ENCODE measurements around the gene NARS2.
"Not testable (repeated sequence)": the region's sequence is repeated elsewhere in the genome, so short reads cannot be mapped to it uniquely, and the experiment has no call there.

NARS2 gene

GRCh38 chr11:78472382-78472781 lies 102.3 kb downstream of the NARS2 start:
- no peak for DNase-seq

- no peak for DNase-seq
These were observed 103.7 kb downstream of the NARS2 start for GRCh38 chr11:78470861-78471442.

GRCh38 chr11:78469896-78470295 lies 104.8 kb downstream of the NARS2 start:
- no peak for DNase-seq

- DNase-seq: no peak
These were observed 106.7 kb downstream of the NARS2 start for GRCh38 chr11:78467931-78468330.

GRCh38 chr11:78467370-78467769 lies 107.3 kb downstream of the NARS2 start:
- DNase-seq: no peak

GRCh38 chr11:78465169-78465942 lies 109.3 kb downstream of the NARS2 start:
- DNase-seq: peak; percentile 87

- DNase-seq: not testable (repeated sequence)
These were observed 109.9 kb downstream of the NARS2 start for GRCh38 chr11:78464787-78465168.

GRCh38 chr11:78460471-78460870 lies 114.2 kb downstream of the NARS2 start:
- peak; percentile 44 for DNase-seq

GRCh38 chr11:78459738-78460137 lies 114.9 kb downstream of the NARS2 start:
- no peak for DNase-seq

- no peak for DNase-seq
These were observed 117.2 kb downstream of the NARS2 start for GRCh38 chr11:78457448-78457847.

GRCh38 chr11:78453140-78453935 lies 121.3 kb downstream of the NARS2 start:
- no peak for DNase-seq

GRCh38 chr11:78451371-78452150 lies 123.1 kb downstream of the NARS2 start:
- DNase-seq: no peak

- no peak for DNase-seq
These were observed 123.8 kb downstream of the NARS2 start for GRCh38 chr11:78450866-78451265.

GRCh38 chr11:78449866-78450265 lies 124.8 kb downstream of the NARS2 start:
- DNase-seq: no peak

GRCh38 chr11:78446210-78446609 lies 128.5 kb downstream of the NARS2 start:
- no peak for DNase-seq

- no peak for DNase-seq
These were observed 129.9 kb downstream of the NARS2 start for GRCh38 chr11:78444726-78445125.

- no peak for DNase-seq
These were observed 132.7 kb downstream of the NARS2 start for GRCh38 chr11:78441956-78442355.

GRCh38 chr11:78438298-78438975 lies 136.2 kb downstream of the NARS2 start:
- no peak for DNase-seq

GRCh38 chr11:78432956-78433355 lies 141.7 kb downstream of the NARS2 start:
- DNase-seq: no peak

GRCh38 chr11:78432058-78432515 lies 142.6 kb downstream of the NARS2 start:
- no peak for DNase-seq

- DNase-seq: no peak
These were observed 145.0 kb downstream of the NARS2 start for GRCh38 chr11:78429660-78430059.

- DNase-seq: no peak
These were observed 145.5 kb downstream of the NARS2 start for GRCh38 chr11:78429209-78429608.

Data from activated CD4-positive, alpha-beta T cell treated with anti-CD3 and anti-CD28 coated beads, Interleukin-2, amount 50 U/mL, for 16 hours (primary cell).